SK-N-SH treated with all-trans-retinoic acid at 6 μM for 48 hours (cell line): Measurements from ENCODE around the gene CATSPER3.

Experiments used
- ATAC-seq: fragments of 200-7000 bp; cut with Tn5 transposase; 3 replicates; pipeline ENCODE4 v1.9.1; 2020; ENCODE audit warnings: mild to moderate bottlenecking, moderate library complexity
- ARNTL ChIP-seq: fragments of 450-650 bp; formaldehyde crosslinking; IDR thresholded peaks from 2 replicates; pipeline ENCODE4 v1.5.0; 2020; ENCODE audit warnings: low read depth, mild to moderate bottlenecking, moderate library complexity, borderline replicate concordance
- BACH2 ChIP-seq: fragments of 250-450 bp; sonication (Bioruptor Pico); IDR thresholded peaks from 2 replicates; pipeline ENCODE4 v1.9.0; 2021; ENCODE audit warnings: mild to moderate bottlenecking, borderline replicate concordance
- CREB5 ChIP-seq: fragments of 250-450 bp; sonication (Bioruptor Pico); IDR thresholded peaks from 2 replicates; pipeline ENCODE4 v1.5.1; 2020; ENCODE audit warnings: low read depth, mild to moderate bottlenecking, moderate library complexity
- CSDC2 ChIP-seq: fragments of 250-450 bp; sonication (Bioruptor Pico); IDR thresholded peaks from 2 replicates; pipeline ENCODE4 v1.5.0; 2020; ENCODE audit warnings: mild to moderate bottlenecking, moderate library complexity
- ESRRG ChIP-seq: fragments of 250-450 bp; sonication (Bioruptor Pico); IDR thresholded peaks from 2 replicates; pipeline ENCODE4 v1.6.1; 2021; ENCODE audit warnings: mild to moderate bottlenecking
- GLIS3 ChIP-seq: fragments of 250-450 bp; sonication (Bioruptor Pico); IDR thresholded peaks from 2 replicates; pipeline ENCODE4 v1.5.0; 2020; ENCODE audit warnings: mild to moderate bottlenecking, moderate library complexity
- ISL1 ChIP-seq: fragments of 250-450 bp; sonication (Bioruptor Pico); IDR thresholded peaks from 2 replicates; pipeline ENCODE4 v2.1.2; 2022; ENCODE audit warnings: mild to moderate bottlenecking, moderate library complexity
- OSR1 ChIP-seq: fragments of 250-450 bp; sonication (Bioruptor Pico); IDR thresholded peaks from 2 replicates; pipeline ENCODE4 v1.8.0; 2022; ENCODE audit warnings: moderate library complexity, mild to moderate bottlenecking, inconsistent platforms
- PATZ1 ChIP-seq: fragments of 250-450 bp; sonication (Bioruptor Pico); IDR thresholded peaks from 2 replicates; pipeline ENCODE4 v1.8.0; 2020; ENCODE audit warnings: mild to moderate bottlenecking, moderate library complexity, borderline replicate concordance
- POU6F1 ChIP-seq: fragments of 250-450 bp; sonication (Bioruptor Pico); IDR thresholded peaks from 2 replicates; pipeline ENCODE4 v1.8.0; 2021; ENCODE audit warnings: low read depth, mild to moderate bottlenecking, moderate library complexity, borderline replicate concordance
- PPARA ChIP-seq: fragments of 250-450 bp; sonication (Bioruptor Pico); IDR thresholded peaks from 2 replicates; pipeline ENCODE4 v1.5.0; 2020; ENCODE audit warnings: mild to moderate bottlenecking, borderline replicate concordance
- RARB ChIP-seq: fragments of 250-450 bp; sonication (Bioruptor Pico); IDR thresholded peaks from 2 replicates; pipeline ENCODE4 v1.8.0; 2021; ENCODE audit warnings: mild to moderate bottlenecking, moderate library complexity
- SNAI2 ChIP-seq: fragments of 250-450 bp; sonication (Bioruptor Pico); IDR thresholded peaks from 2 replicates; pipeline ENCODE4 v1.5.0; 2020; ENCODE audit warnings: mild to moderate bottlenecking, moderate library complexity
- TCF4 ChIP-seq: fragments of 250-450 bp; sonication (Bioruptor Pico); IDR thresholded peaks from 2 replicates; pipeline ENCODE4 v1.8.0; 2021; ENCODE audit warnings: mild to moderate bottlenecking, moderate library complexity, borderline replicate concordance
- TSHZ2 ChIP-seq: fragments of 250-450 bp; sonication (Bioruptor Pico); IDR thresholded peaks from 2 replicates; pipeline ENCODE4 v1.5.0; 2020; ENCODE audit warnings: mild to moderate bottlenecking, moderate library complexity
- ZC3H10 ChIP-seq: fragments of 250-450 bp; sonication (Bioruptor Pico); IDR thresholded peaks from 2 replicates; pipeline ENCODE4 v1.5.1; 2021; ENCODE audit warnings: mild to moderate bottlenecking, moderate library complexity
- ZFP3 ChIP-seq: fragments of 250-450 bp; sonication (Bioruptor Pico); IDR thresholded peaks from 2 replicates; pipeline ENCODE4 v1.5.0; 2020; ENCODE audit warnings: mild to moderate bottlenecking, moderate library complexity
- ZFP30 ChIP-seq: fragments of 450-650 bp; formaldehyde crosslinking; IDR thresholded peaks from 2 replicates; pipeline ENCODE4 v1.5.0; 2022; ENCODE audit warnings: mild to moderate bottlenecking, moderate library complexity
- ZNF70 ChIP-seq: fragments of 450-650 bp; formaldehyde crosslinking; IDR thresholded peaks from 2 replicates; pipeline ENCODE4 v1.5.0; 2020; ENCODE audit warnings: mild to moderate bottlenecking, moderate library complexity
- ZNF8 ChIP-seq: fragments of 450-650 bp; formaldehyde crosslinking; IDR thresholded peaks from 2 replicates; pipeline ENCODE4 v1.5.0; 2020; ENCODE audit warnings: mild to moderate bottlenecking, moderate library complexity

Gene CATSPER3

GRCh38 chr5:135025730-135026644 lies 58.3 kb downstream of the CATSPER3 start:
- TF ChIP-seq PATZ1 (CRISPR knock-in tag) (no peak), TCF4 (CRISPR knock-in tag) (no peak), ISL1 (CRISPR knock-in tag) (no peak), ZC3H10 (CRISPR knock-in tag) (no peak), PPARA (CRISPR knock-in tag) (no peak), SNAI2 (CRISPR knock-in tag) (no peak)
- TF ChIP-seq, all 23 proteins: peak for 0
- no peak for ATAC-seq

GRCh38 chr5:135026645-135027265 lies 59.0 kb downstream of the CATSPER3 start:
- no peak for ATAC-seq
- TF ChIP-seq ISL1 (CRISPR knock-in tag) (no peak), POU6F1 (CRISPR knock-in tag) (no peak), TCF4 (CRISPR knock-in tag) (no peak), ZFP3 (no peak), ZNF70 (CRISPR knock-in tag) (no peak), PATZ1 (CRISPR knock-in tag) (no peak), SNAI2 (CRISPR knock-in tag) (no peak), TSHZ2 (no peak), ZFP30 (CRISPR knock-in tag) (no peak), CREB5 (CRISPR knock-in tag) (no peak), GLIS3 (CRISPR knock-in tag) (no peak), BACH2 (CRISPR knock-in tag) (no peak), ESRRG (CRISPR knock-in tag) (no peak), CSDC2 (CRISPR knock-in tag) (no peak), ZC3H10 (CRISPR knock-in tag) (no peak), PPARA (CRISPR knock-in tag) (no peak), RARB (CRISPR knock-in tag) (no peak)

GRCh38 chr5:135027266-135027696 lies 59.6 kb downstream of the CATSPER3 start:
- TF ChIP-seq ZNF8 (CRISPR knock-in tag) = no peak
- TF ChIP-seq ARNTL (CRISPR knock-in tag) = no peak
- TF ChIP-seq PATZ1 (CRISPR knock-in tag) = no peak
- no peak for TF ChIP-seq OSR1 (CRISPR knock-in tag)
- TF ChIP-seq PPARA (CRISPR knock-in tag) = no peak
- no peak for ATAC-seq
